ENCODE measurements around the gene ERN2.

The ERN2 gene

DNA sequence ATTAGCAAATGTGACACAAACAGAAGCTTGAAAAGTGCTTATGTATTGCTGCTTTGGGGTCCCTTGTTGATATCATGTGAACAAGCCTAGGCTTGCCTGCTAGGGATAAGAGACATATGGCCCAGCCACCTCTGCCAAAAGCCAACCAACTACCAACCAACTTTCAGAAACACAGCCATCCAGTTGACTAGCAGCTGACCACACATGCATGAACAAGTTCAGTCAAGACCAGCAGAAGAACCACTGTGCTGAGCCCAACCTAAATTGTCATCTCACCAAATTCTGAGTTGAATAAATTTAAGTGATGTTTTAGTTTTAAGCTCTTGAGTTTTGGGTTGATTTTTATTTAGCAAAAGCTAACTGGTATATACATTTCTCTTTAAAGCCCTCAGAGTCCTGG is 3.5 kb downstream of the ERN2 start:
- Histone ChIP-seq H3K4me2 (ENCODE audit: low read length, poor library complexity, severe bottlenecking) (no peak overlapping the region), H2BK5ac (ENCODE audit: low read depth, low read length, poor library complexity, severe bottlenecking) (no peak overlapping the region), H3K27me3 (ENCODE audit: control insufficient read depth in 1 of 2, insufficient read depth in 1 of 2, low read length in 2 of 2) (peaks cover 62 to 64% of the 10 kb centered on the region in 2 experiments), H3K18ac (ENCODE audit: low read depth in 1 of 2, low read length in 2 of 2) (no peak overlapping the region), H4K8ac (ENCODE audit: low read length) (no peak overlapping the region), H4K91ac (ENCODE audit: low read length) (no peak overlapping the region), H2AK5ac (ENCODE audit: low read length, severe bottlenecking) (no peak overlapping the region), H3K9ac (ENCODE audit: low read length) (no peak overlapping the region), H3K14ac (ENCODE audit: low read length in 2 of 2) (no peak overlapping the region), H3K79me1 (replicated peaks; ENCODE audit: low read length, poor library complexity, severe bottlenecking) (no peaks in the 10 kb centered on the region), H2BK120ac (ENCODE audit: low read depth, low read length) (no peak overlapping the region), H3K4me1 (ENCODE audit: control insufficient read depth, insufficient read depth, low read depth, low read length) (peaks cover 6% of the 10 kb centered on the region), H3K9me3 (ENCODE audit: control insufficient read depth, low read length) (peaks cover 24% of the 10 kb centered on the region), H2BK15ac (ENCODE audit: low read depth, poor library complexity, severe bottlenecking) (no peak overlapping the region), H2AFZ (ENCODE audit: low read depth, low read length) (no peak overlapping the region), H3K4me3 (ENCODE audit: insufficient read depth in 1 of 2, low read depth in 1 of 2, low read length in 2 of 2) (no peak overlapping the region), H3K36me3 (ENCODE audit: control insufficient read depth in 1 of 2, insufficient read depth in 2 of 2, low read depth in 1 of 2, low read length in 2 of 2) (no peaks in the 10 kb centered on the region), H3K27ac (ENCODE audit: low read length, poor library complexity, severe bottlenecking) (no peak overlapping the region), H3K23ac (ENCODE audit: low read length in 2 of 2) (no peak overlapping the region), H3K4ac (ENCODE audit: low read depth in 1 of 2, low read length in 2 of 2) (no peak overlapping the region), H2BK12ac (ENCODE audit: low read length in 2 of 2) (no peak overlapping the region)
- no peak for DNase-seq

DNA sequence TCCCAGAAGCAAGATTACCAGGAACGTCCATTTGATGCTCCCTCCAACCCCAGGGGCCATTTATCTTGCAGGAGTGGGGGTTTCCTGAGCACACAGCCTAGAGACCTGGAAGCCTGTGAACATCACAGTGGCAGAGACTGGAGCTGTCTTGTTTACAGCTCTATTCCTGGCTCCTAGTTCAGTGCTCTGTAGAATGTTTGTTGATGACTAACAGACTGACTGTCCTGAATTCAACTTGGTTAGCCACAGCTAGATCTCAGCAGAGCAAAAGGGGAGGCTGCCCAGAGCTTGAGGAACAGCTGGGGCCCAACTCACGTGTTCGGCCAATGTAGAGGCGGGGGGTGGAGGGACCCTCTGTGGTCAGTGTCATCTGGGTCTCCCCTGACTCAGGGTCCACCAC is 6.6 kb downstream of the ERN2 start:
- no peaks in the 10 kb centered on the region for H3K36me3 ChIP-seq (ENCODE audit: control insufficient read depth in 1 of 2, insufficient read depth in 2 of 2, low read depth in 1 of 2, low read length in 2 of 2)
- no peak overlapping the region for H3K9ac ChIP-seq (ENCODE audit: low read length)
- no peaks in the 10 kb centered on the region for H3K4me1 ChIP-seq (ENCODE audit: control insufficient read depth, insufficient read depth, low read depth, low read length)
- no peak overlapping the region for H2AK5ac ChIP-seq (ENCODE audit: low read length, severe bottlenecking)
- H2BK5ac ChIP-seq (ENCODE audit: low read depth, low read length, poor library complexity, severe bottlenecking) = no peak overlapping the region
- H3K4me3 ChIP-seq (ENCODE audit: insufficient read depth in 1 of 2, low read depth in 1 of 2, low read length in 2 of 2) = no peak overlapping the region
- DNase-seq = no peak
- H3K18ac ChIP-seq (ENCODE audit: low read depth in 1 of 2, low read length in 2 of 2) = no peak overlapping the region
- peaks cover 33% of the 10 kb centered on the region for H3K9me3 ChIP-seq (ENCODE audit: control insufficient read depth, low read length)
- peaks cover 39 to 50% of the 10 kb centered on the region in 2 experiments for H3K27me3 ChIP-seq (ENCODE audit: control insufficient read depth in 1 of 2, insufficient read depth in 1 of 2, low read length in 2 of 2)
- no peak overlapping the region for H3K4ac ChIP-seq (ENCODE audit: low read depth in 1 of 2, low read length in 2 of 2)
- no peak overlapping the region for H2BK120ac ChIP-seq (ENCODE audit: low read depth, low read length)
- no peak overlapping the region for H3K4me2 ChIP-seq (ENCODE audit: low read length, poor library complexity, severe bottlenecking)
- H2BK15ac ChIP-seq (ENCODE audit: low read depth, poor library complexity, severe bottlenecking) = no peak overlapping the region
- WGBS = 83% methylated on average over 4 of the region's 4 CpGs
- no peak overlapping the region for H3K23ac ChIP-seq (ENCODE audit: low read length in 2 of 2)
- H4K8ac ChIP-seq (ENCODE audit: low read length) = no peak overlapping the region
- no peak overlapping the region for H2AFZ ChIP-seq (ENCODE audit: low read depth, low read length)
- no peak overlapping the region for H2BK12ac ChIP-seq (ENCODE audit: low read length in 2 of 2)
- no peak overlapping the region for H3K27ac ChIP-seq (ENCODE audit: low read length, poor library complexity, severe bottlenecking)
- H3K79me1 ChIP-seq (replicated peaks; ENCODE audit: low read length, poor library complexity, severe bottlenecking) = no peaks in the 10 kb centered on the region
- H4K91ac ChIP-seq (ENCODE audit: low read length) = no peak overlapping the region
- H3K14ac ChIP-seq (ENCODE audit: low read length in 2 of 2) = no peak overlapping the region

DNA sequence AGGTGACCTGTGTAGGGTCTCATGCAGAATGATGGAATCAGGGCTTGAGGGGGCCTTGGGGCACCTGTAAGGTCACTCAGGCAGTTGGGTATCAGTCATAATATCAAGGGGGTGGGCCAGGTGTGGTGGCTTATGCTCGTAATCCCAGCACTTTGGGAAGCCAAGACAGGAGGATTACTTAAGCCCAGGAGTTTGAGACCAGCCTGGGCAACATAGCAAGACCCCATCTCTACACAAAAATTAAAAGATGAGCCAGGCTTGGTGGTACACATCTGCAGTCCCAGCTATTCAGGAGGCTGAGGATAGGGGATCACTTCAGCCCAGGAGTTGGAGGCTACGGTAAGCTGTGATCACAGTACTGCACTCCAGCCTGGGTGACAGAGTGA is 7.5 kb downstream of the ERN2 start:
- Histone ChIP-seq H3K36me3 (ENCODE audit: control insufficient read depth in 1 of 2, insufficient read depth in 2 of 2, low read depth in 1 of 2, low read length in 2 of 2) (no peaks in the 10 kb centered on the region), H2BK5ac (ENCODE audit: low read depth, low read length, poor library complexity, severe bottlenecking) (no peak overlapping the region), H2AFZ (ENCODE audit: low read depth, low read length) (no peak overlapping the region), H3K9me3 (ENCODE audit: control insufficient read depth, low read length) (peaks cover 29% of the 10 kb centered on the region), H3K18ac (ENCODE audit: low read depth in 1 of 2, low read length in 2 of 2) (no peak overlapping the region), H3K27me3 (ENCODE audit: control insufficient read depth in 1 of 2, insufficient read depth in 1 of 2, low read length in 2 of 2) (peaks cover 30 to 45% of the 10 kb centered on the region in 2 experiments), H3K4me2 (ENCODE audit: low read length, poor library complexity, severe bottlenecking) (no peak overlapping the region), H3K4me1 (ENCODE audit: control insufficient read depth, insufficient read depth, low read depth, low read length) (peaks cover 3% of the 10 kb centered on the region), H3K14ac (ENCODE audit: low read length in 2 of 2) (no peak overlapping the region), H3K27ac (ENCODE audit: low read length, poor library complexity, severe bottlenecking) (no peak overlapping the region), H3K4me3 (ENCODE audit: insufficient read depth in 1 of 2, low read depth in 1 of 2, low read length in 2 of 2) (no peak overlapping the region), H3K79me1 (replicated peaks; ENCODE audit: low read length, poor library complexity, severe bottlenecking) (no peaks in the 10 kb centered on the region), H2BK120ac (ENCODE audit: low read depth, low read length) (no peak overlapping the region), H3K4ac (ENCODE audit: low read depth in 1 of 2, low read length in 2 of 2) (no peak overlapping the region), H4K8ac (ENCODE audit: low read length) (no peak overlapping the region), H3K9ac (ENCODE audit: low read length) (no peak overlapping the region), H2AK5ac (ENCODE audit: low read length, severe bottlenecking) (no peak overlapping the region), H4K91ac (ENCODE audit: low read length) (no peak overlapping the region), H2BK15ac (ENCODE audit: low read depth, poor library complexity, severe bottlenecking) (no peak overlapping the region), H2BK12ac (ENCODE audit: low read length in 2 of 2) (no peak overlapping the region), H3K23ac (ENCODE audit: low read length in 2 of 2) (no peak overlapping the region)
- no peak for DNase-seq
- WGBS = 82% methylated on average over 2 of the region's 2 CpGs

DNA sequence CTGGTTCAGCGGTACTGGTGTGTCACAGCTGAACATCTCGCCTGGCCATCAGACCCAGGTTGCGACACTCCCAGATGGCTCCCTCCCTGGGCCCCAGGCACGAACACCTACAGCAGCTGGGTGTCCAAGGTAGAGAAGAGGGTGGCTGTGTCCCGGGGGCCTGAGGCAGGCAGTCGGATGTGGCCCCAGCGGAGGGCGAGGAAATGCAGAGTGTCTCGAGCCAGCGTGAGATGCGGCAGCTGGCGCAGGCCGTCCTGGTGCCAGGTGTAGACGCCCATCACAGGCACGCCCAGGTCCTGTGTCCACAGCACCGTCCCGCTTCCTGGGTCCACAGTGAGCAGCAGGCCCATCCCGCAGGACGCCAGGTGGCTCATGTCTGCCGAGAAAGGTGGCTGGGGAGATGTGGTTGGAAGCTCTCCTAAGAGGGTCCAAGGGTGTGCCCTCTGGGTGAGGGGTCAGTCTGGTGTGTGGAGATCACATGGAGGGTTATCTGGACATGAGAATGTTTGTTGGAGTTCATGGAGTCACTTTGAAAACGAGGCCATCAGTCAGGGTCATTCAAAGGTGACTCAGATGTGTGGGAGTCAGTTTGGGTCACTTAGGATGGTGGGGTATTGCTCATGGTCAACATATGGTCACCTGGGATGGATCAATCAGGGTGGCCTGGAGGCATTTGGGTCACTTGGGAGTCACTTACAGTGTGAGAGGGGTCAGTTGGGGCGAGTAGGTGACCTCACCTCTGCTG is 8.1 kb downstream of the ERN2 start:
- Histone ChIP-seq H3K4me2 (ENCODE audit: low read length, poor library complexity, severe bottlenecking) (no peak overlapping the region), H3K79me1 (replicated peaks; ENCODE audit: low read length, poor library complexity, severe bottlenecking) (no peaks in the 10 kb centered on the region), H3K23ac (ENCODE audit: low read length in 2 of 2) (no peak overlapping the region), H2BK15ac (ENCODE audit: low read depth, poor library complexity, severe bottlenecking) (no peak overlapping the region), H3K27ac (ENCODE audit: low read length, poor library complexity, severe bottlenecking) (no peak overlapping the region), H2BK120ac (ENCODE audit: low read depth, low read length) (no peak overlapping the region), H2BK12ac (ENCODE audit: low read length in 2 of 2) (no peak overlapping the region), H4K8ac (ENCODE audit: low read length) (no peak overlapping the region), H4K91ac (ENCODE audit: low read length) (no peak overlapping the region), H3K36me3 (ENCODE audit: control insufficient read depth in 1 of 2, insufficient read depth in 2 of 2, low read depth in 1 of 2, low read length in 2 of 2) (no peaks in the 10 kb centered on the region), H2AK5ac (ENCODE audit: low read length, severe bottlenecking) (no peak overlapping the region), H3K9me3 (ENCODE audit: control insufficient read depth, low read length) (peaks cover 23% of the 10 kb centered on the region), H3K18ac (ENCODE audit: low read depth in 1 of 2, low read length in 2 of 2) (no peak overlapping the region), H3K4me1 (ENCODE audit: control insufficient read depth, insufficient read depth, low read depth, low read length) (peaks cover 5% of the 10 kb centered on the region), H3K27me3 (ENCODE audit: control insufficient read depth in 1 of 2, insufficient read depth in 1 of 2, low read length in 2 of 2) (peaks cover 24 to 43% of the 10 kb centered on the region in 2 experiments), H3K9ac (ENCODE audit: low read length) (no peak overlapping the region), H3K4me3 (ENCODE audit: insufficient read depth in 1 of 2, low read depth in 1 of 2, low read length in 2 of 2) (no peak overlapping the region), H3K14ac (ENCODE audit: low read length in 2 of 2) (no peak overlapping the region), H3K4ac (ENCODE audit: low read depth in 1 of 2, low read length in 2 of 2) (no peak overlapping the region), H2AFZ (ENCODE audit: low read depth, low read length) (no peak overlapping the region), H2BK5ac (ENCODE audit: low read depth, low read length, poor library complexity, severe bottlenecking) (no peak overlapping the region)
- no peak for DNase-seq
- WGBS = 88% methylated on average over 22 of the region's 22 CpGs
